Measurements from ENCODE around the gene CASK.
"Not testable (repeated sequence)": the region's sequence is repeated elsewhere in the genome, so short reads cannot be mapped to it uniquely, and the experiment has no call there.

The CASK gene

DNA sequence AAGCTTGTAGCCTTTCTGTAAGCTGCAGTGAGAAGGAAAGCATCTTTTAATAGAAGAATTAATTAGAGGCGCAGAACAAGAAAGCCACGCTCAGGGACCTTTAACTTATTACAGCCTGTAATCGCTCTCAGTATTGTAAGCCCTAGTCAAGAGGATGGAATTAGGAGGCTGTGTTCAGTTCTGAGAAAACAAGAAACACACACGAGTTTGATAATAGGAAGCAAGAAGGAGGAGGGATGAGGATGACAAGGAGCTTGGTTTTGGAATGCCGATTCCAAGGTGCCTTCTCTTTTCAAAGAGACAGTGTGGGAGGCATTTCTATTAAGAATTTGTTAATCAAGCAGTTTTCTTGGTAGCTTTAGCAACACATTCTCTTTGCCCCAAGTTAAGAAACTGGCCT, 406.9 kb downstream of the CASK start:
- no peak for DNase-seq (ENCODE audit: low read depth in 2 of 2)

DNA sequence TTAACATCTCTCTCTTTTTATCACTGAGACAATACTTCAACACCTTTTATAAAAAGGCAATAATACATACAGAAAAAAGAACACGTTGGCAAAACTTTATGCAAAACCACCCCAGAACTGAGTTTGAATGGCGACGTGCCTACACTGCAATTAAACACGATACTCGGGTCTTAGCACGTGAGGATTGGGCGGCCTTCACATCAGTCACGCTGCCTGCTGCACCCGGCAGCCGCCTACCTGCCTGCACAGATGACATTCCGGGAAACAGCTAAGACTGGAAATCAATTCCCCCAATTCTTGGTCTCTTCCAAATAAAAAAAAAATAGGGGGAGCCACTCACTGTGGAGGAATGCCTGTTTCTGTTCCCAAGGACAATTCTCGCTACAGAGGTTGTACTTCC, 408.0 kb downstream of the CASK start:
- DNase-seq (ENCODE audit: low read depth in 2 of 2) = no peak

DNA sequence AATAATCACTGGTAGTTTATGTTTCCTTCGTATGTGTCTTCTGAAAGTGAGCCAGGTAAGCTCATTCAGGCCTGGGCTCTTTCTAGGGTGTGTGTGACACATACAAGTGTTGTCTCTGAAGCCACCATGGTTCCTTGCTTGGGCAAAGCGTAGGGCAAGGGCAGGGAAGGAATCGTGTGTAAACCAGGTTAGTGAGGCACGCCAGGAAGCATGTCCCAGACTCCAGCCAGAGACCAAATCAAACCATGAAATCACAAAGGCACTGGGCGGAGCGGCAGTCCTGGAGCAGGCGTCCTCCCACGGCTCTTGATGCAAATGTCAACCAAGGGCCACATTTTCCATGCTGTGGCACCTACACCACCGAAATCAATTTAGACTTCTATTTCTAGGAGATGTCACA, 409.2 kb downstream of the CASK start:
- DNase-seq (ENCODE audit: low read depth in 2 of 2) = no peak

DNA sequence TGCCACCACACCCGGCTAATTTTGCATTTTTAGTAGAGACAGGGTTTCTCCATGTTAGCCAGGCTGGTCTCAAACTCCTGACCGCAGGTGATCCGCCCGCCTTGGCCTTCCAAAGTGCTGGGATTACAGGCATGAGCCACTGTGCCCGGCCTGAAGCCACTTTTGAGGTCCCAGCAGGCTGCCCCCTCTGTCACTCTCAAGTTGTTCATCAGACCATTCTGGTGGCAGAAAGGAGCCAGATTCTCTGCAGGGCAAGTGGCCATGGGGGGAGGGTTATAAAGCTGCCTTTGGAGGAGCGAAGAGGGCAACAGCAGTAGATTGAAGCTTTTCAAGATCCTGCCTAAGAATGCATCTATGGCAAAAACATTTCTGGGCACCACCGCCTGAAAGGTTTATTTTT, 410.5 kb downstream of the CASK start:
- DNase-seq (ENCODE audit: low read depth in 2 of 2) = not testable (repeated sequence)

DNA sequence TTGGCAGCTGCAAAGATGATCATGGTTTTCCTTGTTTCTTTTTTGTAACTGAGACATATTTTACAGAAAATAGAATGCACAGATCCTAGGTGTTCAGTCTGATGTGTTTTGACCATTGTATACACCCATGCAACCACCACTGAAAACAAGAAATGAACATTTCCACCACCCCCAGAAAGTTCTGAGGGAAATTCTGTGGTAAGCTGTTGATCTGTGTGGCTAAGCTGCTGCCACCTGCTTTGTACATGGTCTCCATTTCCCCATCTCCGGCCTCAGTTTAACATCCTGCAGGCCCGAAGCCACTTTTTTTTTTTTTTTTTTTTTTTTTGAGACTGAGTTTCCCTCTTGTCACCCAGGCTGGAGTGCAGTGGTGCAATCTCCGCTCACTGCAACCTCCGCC, 411.0 kb downstream of the CASK start:
- no peak for DNase-seq (ENCODE audit: low read depth in 2 of 2)

DNA sequence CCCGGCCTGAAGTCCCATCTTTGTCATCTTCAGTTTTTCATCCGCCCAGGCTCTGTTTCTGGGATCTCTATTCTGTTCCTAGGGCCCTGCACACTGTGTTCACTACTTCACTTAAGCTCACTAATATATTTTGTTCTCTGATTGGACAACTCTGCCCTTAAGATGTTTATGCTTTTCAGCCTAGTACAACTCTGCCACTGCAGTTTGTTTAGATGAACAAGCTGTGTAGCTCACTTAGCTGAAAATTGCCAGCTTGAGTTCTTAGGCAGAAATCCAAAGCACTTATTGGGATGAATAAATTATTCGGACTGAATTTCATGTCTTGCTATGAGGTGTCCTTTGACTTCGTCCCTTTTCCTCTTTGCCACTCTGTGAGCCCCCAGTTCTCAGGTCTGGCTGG, 415.4 kb downstream of the CASK start:
- no peak for DNase-seq (ENCODE audit: low read depth in 2 of 2)

DNA sequence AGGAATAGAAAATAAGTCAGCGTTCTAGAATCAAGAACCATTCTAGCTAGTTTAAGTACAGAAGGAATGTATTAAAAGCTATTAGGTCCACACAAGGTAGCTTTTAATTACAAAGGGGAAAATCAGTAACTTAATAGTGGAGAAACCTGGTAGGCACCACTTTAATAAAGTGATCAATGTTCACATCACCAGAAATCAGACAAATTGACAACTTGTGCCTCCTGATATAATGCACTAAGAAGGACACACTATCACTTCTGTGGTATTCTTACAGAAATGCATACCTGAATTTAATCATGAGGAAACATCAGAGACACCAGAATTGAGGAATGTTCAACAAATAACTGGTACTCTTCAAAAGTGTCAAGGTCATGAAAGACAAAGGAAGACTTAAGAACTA, 421.4 kb downstream of the CASK start:
- no peak for DNase-seq (ENCODE audit: low read depth in 2 of 2)

DNA sequence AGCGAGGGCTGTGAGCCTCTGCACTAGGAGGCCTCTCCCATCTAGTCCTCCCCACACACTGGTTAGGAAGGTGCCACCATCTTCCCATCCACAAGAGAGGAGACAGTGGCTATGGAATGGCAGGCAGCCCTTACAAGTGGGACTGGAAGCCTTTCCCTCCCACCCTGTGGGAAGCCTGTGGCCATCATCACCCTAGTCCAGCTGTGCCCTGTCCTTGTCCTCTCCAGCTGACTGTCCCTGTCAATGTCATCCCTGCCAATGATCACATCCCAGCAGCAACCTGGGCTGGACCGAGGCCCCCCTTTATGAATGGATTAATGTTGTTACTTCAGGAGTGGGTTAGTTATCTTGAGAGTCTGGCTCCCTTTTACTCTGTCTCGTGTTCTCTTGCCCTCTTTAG, 423.4 kb downstream of the CASK start:
- DNase-seq (ENCODE audit: low read depth in 2 of 2) = no peak

DNA sequence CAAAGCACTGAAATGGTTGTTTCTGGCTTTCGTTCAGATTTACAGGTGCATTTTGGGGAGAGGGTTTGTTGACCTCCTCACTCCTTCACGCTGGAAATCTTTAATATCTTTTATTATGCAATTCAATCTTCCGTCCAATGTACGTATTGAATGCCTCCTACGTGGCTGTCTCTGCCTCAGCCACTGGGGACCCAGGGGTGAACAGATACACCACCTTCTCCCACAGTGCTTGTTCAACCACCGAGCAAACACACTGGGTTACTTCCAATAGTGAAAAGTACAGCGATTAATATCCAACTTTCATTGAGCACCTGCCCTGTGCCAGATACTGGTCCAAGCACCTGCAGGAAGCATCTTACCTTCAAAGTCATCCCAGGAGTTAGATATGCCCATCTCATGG, 424.2 kb downstream of the CASK start:
- no peak for DNase-seq (ENCODE audit: low read depth in 2 of 2)

DNA sequence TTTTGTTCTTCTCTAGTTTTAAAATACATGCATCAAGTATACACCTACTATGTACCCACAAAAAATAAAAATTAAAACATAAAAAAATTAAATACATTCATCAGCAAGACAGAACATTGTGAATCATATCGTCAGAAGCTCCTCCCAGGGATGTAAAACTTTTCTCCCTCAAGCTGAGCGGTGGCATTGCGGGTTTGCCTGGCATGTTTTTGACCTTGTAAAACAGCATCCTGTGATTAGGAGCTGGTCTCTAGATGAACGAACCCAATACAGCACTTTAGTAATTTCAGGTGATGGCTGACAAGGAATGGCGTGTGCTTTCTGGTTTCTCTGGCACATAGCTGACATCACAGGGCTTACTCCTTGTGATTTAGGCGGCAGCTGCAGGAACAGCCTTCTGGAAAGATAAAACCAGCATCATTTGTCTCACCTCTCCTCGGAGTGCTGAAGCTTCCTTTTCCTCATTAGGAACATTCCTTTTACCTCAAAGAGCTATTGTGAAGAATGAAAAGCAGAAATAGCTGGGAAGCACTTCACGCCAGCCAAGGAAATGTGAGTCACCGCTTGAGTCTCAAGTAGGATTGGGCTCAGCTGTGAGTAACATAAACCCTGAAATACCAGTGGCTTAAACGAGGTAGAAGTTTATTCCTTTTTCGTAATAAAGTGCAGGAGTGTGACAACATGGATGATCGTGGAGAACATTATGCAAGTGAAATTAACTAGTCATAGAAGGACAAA, 431.9 kb downstream of the CASK start:
- no peak for DNase-seq (ENCODE audit: low read depth in 2 of 2)

DNA sequence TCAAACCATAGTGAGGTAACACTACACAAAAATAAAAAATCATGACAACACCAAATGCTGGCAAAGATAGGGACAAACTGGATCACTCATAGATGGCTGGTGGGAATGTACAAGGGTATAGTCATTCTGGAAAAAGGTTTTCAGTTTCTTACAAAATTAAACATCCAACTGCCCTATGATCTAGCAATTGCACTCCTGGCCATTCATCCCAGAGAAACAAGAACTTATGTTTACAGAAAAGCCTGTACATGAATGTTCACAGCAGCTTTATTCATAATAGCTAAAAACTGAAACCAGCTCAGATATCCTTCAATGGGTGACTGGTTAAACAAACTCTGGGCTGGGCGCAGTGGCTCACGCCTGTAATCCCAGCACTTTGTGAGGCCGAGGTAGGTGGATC, 432.9 kb downstream of the CASK start:
- DNase-seq (ENCODE audit: low read depth in 2 of 2) = no peak

DNA sequence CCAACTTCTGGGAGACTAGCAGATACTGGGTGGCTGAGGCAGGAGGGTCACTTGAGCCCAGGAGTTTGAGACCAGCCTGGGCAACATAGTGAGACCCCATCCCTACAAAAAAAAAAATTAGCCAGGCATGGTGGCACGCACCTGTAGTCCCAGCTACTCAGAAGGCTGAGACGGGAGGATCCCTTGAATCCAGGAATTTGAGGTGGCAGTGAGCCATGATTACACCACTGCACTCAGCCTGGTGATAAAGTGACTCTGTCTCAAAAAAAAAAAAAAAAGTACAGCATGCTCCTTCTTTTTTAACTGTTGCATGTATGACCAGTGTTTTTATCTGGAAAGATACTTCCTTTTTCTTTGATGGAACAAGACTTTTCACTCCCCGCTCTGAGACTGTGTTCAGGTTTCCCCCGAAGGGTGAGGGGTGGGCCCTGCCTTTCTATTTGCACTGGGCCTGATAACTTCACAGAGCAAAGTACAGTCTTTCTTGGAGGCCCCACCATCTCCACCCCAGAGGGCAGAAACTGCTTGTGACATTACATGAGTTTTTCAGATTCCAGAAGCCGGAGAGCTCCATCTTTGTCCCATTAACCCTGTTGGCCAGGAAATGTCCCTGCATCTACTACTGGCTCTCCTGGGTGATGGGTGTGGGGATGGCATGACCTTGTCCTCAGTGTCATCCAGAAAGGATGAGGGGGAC, 441.1 kb downstream of the CASK start:
- no peak for DNase-seq (ENCODE audit: low read depth in 2 of 2)

DNA sequence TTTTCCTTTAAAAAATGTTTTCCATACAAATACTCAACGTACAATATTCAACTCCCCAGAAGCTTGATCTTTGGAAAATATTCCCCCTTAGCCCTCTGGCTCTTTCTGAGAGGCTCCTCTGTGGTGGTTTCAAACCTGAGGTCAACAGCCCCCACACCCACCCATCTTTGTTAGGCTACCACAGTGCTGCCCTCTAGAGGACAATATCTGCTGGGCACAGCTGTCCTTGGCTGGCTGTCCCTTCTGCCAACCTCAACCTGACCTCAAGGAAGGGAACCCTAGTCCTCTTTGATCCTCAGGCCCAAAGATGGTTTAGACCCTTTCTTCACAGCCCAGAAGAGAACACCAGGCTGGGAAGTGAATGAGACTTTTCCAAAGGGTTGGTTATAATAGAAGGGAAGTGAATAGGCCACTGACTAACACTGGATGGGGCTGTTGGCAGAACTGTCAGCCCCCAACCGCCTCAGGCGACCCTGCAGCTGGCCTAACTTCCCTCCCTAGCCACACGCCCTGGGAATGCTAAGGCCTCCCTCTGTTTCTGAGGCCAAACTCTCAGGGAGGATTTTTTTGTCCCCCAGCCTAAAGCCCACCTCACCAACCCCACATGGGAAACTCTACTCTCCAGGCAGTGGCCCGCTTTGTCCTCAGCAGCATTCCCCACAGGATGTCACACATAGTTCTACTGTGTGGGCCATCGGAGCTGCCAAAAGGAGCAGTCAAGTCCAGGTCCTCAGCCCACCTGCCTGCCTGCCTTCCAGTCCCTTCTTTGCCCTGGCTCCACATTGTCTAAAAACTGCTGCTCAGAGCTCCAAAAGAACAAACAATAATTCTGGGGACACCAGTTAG, 441.9 kb downstream of the CASK start:
- no peak for DNase-seq (ENCODE audit: low read depth in 2 of 2)

DNA sequence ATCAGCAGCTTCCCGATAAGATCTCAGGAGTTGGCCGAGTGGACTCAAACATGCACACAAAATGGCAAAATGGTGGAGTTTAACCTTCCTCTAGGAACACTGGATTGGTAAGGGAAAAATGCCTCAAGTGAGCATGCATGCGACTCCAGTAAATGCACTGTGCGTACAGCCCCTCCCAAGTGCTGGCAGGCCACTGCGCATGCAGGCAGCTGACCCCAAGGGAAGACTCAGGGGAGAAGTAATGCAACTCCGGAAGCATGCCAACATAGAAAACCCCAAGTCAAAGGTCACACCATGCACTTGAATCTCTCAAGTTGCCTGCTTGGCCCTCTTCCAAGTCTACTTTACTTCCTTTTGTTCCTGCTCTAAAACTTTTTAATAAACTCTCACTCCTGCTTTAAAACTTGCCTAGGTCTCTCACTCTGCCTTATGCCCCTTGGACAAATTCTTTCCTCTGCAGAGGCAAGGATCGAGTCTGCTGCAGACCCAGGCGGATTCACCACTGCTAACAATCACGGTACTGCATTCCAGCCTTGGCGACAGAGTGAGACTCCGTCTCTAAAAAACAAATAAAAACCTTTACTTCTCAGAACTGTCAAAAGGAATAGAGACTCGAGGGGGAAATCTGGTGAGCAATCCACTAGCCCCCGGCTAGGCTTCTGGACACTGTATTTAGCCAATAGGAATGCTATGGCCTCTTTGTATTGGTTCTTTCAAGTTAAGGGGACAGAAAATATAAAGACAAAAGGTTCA, 442.7 kb downstream of the CASK start:
- no peak for DNase-seq (ENCODE audit: low read depth in 2 of 2)

DNA sequence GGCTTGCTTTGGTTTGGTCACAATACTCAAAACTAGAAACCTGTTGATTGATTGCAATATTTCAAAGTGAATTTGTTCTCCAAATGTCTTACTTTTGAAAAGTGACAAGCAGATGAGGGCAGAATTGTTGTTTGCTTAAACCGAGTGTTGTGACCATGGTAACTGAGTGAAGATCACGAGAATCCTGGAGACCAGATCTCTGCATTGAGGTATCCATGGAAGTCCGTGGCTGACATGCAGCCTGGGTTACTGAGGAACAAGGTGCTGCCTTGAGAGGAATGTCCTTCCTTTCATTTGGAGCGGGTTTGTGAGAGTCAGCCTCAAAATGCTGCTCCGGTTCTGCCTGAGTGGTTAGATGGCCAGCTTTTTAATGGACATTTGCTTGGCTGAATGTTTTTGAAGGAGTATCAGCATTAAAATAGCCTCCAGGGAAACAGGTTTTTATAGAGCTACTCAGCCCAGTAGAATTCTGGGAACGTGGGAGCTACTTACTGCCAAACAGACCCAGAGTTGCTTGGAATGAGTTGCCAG, 444.9 kb downstream of the CASK start:
- DNase-seq (ENCODE audit: low read depth in 2 of 2) = no peak

DNA sequence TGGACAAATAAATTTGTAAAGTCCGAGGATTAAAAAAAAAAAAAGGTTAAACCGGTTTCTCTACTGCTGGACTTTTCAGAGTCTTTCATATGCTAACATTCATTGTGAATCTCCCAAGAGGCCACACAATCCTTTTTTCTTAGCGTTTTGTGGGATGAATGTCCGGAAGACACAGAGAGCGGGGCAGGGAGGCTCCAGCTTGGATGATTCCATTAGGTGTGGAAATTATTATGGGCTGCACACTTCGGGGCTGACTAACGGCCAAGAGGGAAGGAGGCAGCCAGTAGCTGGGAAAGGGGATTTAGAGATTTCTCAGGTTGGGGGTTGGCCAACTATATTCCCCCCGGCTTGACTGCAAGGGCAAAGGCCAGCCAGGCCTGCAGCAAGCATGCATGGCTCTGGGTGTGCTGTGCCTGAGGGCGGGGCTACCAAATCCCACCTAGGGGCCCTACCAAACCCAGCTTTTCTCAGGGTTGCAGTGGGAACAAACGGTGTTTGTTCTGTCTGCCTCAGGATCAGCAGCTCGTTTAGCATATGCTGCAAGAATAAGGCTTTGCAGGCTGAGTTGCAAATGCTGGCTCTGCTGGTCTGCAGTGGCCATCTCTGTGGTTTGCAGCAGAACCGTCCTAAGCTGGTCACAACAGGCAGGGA, 447.6 kb downstream of the CASK start:
- no peak for DNase-seq (ENCODE audit: low read depth in 2 of 2)

DNA sequence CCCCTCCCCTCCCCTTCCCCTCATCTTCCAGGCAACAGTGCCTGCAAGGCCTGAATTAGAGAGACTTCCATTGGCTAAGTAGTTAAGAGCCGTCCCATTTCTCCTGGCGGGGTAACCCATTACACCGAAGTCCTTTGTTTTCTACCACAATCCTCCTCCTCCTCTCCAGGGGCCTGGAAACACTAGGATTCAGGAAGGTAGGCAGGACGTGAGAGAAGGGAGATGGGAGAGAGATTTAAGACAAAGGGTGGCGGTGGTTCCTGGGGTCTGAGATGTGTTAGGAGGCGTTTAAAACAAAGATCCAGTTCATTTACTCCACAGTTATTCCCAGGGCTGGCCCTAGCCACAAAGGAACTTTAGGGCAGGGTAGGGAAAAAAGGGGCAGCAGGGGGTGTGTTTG, 448.2 kb downstream of the CASK start:
- no peak for DNase-seq (ENCODE audit: low read depth in 2 of 2)

DNA sequence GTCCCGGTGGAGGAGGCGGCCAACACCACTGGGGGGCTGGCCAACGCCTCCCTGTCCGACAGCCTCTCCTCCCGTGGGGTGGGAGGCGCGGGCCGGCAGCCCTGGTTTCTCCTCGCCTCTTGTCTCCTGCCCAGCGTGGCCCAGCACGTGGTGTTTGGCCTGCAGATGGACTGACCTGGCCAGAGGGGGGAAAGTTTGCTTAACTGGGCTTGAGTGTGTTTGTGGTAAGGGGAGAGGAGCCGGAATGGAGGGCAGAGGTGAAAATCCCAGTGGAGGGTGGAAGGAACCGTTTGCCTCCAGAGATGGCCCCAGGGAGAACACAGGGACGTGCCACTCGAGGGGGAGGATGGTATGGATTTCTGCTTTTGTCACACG, 448.6 kb downstream of the CASK start:
- DNase-seq (ENCODE audit: low read depth in 2 of 2) = no peak

DNA sequence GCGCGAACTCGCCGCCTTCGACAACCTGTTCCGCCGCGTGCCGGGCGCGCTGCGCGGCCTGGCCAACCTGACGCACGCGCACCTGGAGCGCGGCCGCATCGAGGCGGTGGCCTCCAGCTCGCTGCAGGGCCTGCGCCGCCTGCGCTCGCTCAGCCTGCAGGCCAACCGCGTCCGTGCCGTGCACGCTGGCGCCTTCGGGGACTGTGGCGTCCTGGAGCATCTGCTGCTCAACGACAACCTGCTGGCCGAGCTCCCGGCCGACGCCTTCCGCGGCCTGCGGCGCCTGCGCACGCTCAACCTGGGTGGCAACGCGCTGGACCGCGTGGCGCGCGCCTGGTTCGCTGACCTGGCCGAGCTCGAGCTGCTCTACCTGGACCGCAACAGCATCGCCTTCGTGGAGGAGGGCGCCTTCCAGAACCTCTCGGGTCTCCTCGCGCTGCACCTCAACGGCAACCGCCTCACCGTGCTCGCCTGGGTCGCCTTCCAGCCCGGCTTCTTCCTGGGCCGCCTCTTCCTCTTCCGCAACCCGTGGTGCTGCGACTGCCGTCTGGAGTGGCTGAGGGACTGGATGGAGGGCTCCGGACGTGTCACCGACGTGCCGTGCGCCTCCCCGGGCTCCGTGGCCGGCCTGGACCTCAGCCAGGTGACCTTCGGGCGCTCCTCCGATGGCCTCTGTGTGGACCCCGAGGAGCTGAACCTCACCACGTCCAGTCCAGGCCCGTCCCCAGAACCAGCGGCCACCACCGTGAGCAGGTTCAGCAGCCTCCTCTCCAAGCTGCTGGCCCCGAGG, 449.2 kb downstream of the CASK start:
- DNase-seq (ENCODE audit: low read depth in 2 of 2) = no peak

DNA sequence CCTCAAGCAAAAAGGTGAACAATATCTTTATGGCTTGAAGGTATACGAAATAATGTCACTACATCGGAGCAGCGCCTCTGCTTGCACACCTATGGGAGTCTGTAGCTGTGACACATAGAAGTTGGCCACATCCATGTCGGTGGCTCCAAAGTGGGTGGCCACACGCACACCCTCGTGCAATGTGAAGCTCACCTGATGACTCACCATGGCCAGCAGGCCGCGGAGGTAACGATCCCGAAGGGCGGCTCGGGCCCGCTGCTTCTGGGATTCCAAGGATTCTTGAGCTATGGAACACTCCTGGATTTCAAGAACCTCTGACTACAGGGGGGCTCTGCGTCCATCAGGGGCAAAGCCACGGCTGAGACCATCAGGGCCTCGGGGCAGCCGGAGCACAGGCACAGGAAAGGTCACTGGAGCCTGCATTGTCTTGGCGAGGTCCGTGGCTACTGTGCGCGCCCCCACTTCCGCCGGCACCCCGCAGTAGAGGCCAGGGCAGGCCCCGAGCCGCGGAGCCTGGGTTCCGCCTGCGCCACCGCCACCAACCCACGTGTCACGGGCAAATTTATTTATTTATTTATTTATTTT, 451.0 kb downstream of the CASK start:
- no peak for DNase-seq (ENCODE audit: low read depth in 2 of 2)

All from stimulated activated CD4-positive, alpha-beta T cell treated with anti-CD3 and anti-CD28 coated beads, Interleukin-12 subunit alpha, Interleukin-12 subunit beta, amount 100 ng/mL, for 24 hours (primary cell).